Measurements from ENCODE around the gene UBQLNL. TPM values are rescaled to one million over a fixed set of nuclear protein-coding genes. Genes with fewer than 3 reads are reported as not detected.

The UBQLNL gene
- polyA plus RNA-seq, 4 donors, result 0.10 to 0.61 TPM; not detected in 2

- Histone ChIP-seq H3K4me3 (ENCODE audit: low read depth in 1 of 3, low read length in 3 of 3) (no peak overlapping the region), H3K4me1 (ENCODE audit: control insufficient read depth in 3 of 3, insufficient read depth in 2 of 3, low read depth in 1 of 3, low read length in 2 of 3) (no peaks in the 10 kb centered on the region), H3K27ac (ENCODE audit: low read depth in 1 of 3, low read length in 2 of 3) (no peak overlapping the region), H3K27me3 (ENCODE audit: control insufficient read depth in 3 of 3, insufficient read depth in 3 of 3, low read length in 3 of 3) (peaks cover 0 to 2% (median 0%) of the 10 kb centered on the region in 3 donors), H3K36me3 (ENCODE audit: control insufficient read depth in 3 of 3, insufficient read depth in 2 of 3, low read depth in 1 of 3, low read length in 3 of 3) (no peaks in the 10 kb centered on the region), H3K9me3 (ENCODE audit: control insufficient read depth in 2 of 2, insufficient read depth in 1 of 2, low read depth in 1 of 2, low read length in 1 of 2) (no peaks in the 10 kb centered on the region)
- DNase-seq (no peak), FAIRE-seq (no peak)
- WGBS, 3 donors, result 90 to 100% (median 95%) methylated on average over 2 of the region's 2 CpGs
Measured at GRCh38 chr11:5522308-5522707, 5.8 kb upstream of the UBQLNL start.

GRCh38 chr11:5521540-5521939 is 5.0 kb upstream of the UBQLNL start:
- H3K9me3 ChIP-seq (ENCODE audit: control insufficient read depth in 2 of 2, insufficient read depth in 1 of 2, low read depth in 1 of 2, low read length in 1 of 2), result no peaks in the 10 kb centered on the region
- H3K27me3 ChIP-seq (ENCODE audit: control insufficient read depth in 3 of 3, insufficient read depth in 3 of 3, low read length in 3 of 3), result peaks cover 0 to 2% (median 0%) of the 10 kb centered on the region in 3 donors
- no peaks in the 10 kb centered on the region for H3K36me3 ChIP-seq (ENCODE audit: control insufficient read depth in 3 of 3, insufficient read depth in 2 of 3, low read depth in 1 of 3, low read length in 3 of 3)
- H3K27ac ChIP-seq (ENCODE audit: low read depth in 1 of 3, low read length in 2 of 3), result no peak overlapping the region
- FAIRE-seq (no peak), DNase-seq (no peak)
- 90 to 95% (median 95%) methylated on average over 4 of the region's 4 CpGs for WGBS, 3 donors
- no peaks in the 10 kb centered on the region for H3K4me1 ChIP-seq (ENCODE audit: control insufficient read depth in 3 of 3, insufficient read depth in 2 of 3, low read depth in 1 of 3, low read length in 2 of 3)
- no peak overlapping the region for H3K4me3 ChIP-seq (ENCODE audit: low read depth in 1 of 3, low read length in 3 of 3)

DNA sequence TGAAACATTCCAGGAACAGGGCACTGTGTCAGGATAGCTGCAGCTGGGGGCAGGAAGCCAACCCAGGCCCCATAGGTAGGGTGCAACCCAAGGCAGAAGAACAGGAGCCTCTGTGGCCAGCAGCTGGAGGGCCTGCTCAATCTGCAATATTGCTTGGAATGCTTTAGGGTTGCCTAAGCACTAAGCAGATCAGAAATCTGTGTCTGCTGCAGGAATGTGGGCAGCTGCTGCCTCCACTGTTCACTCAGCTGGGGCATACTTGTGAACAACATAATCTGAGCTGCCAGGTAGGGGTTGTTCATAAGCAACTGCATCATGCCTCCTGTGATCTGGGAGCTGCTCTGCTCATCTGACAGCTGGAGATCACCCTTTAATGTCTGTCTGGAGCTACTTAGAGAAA is 1.7 kb downstream of the UBQLNL start:
- no peak for DNase-seq
- no peaks in the 10 kb centered on the region for H3K9me3 ChIP-seq (ENCODE audit: control insufficient read depth in 2 of 2, insufficient read depth in 1 of 2, low read depth in 1 of 2, low read length in 1 of 2)
- no peaks in the 10 kb centered on the region for H3K4me1 ChIP-seq (ENCODE audit: control insufficient read depth in 3 of 3, insufficient read depth in 2 of 3, low read depth in 1 of 3, low read length in 2 of 3)
- no peak overlapping the region for H3K27ac ChIP-seq (ENCODE audit: low read depth in 1 of 3, low read length in 2 of 3)
- H3K36me3 ChIP-seq (ENCODE audit: control insufficient read depth in 3 of 3, insufficient read depth in 2 of 3, low read depth in 1 of 3, low read length in 3 of 3), result no peaks in the 10 kb centered on the region
- H3K4me3 ChIP-seq (ENCODE audit: low read depth in 1 of 3, low read length in 3 of 3), result no peak overlapping the region
- H3K27me3 ChIP-seq (ENCODE audit: control insufficient read depth in 3 of 3, insufficient read depth in 3 of 3, low read length in 3 of 3), result no peaks in the 10 kb centered on the region
- FAIRE-seq, result no peak

DNA sequence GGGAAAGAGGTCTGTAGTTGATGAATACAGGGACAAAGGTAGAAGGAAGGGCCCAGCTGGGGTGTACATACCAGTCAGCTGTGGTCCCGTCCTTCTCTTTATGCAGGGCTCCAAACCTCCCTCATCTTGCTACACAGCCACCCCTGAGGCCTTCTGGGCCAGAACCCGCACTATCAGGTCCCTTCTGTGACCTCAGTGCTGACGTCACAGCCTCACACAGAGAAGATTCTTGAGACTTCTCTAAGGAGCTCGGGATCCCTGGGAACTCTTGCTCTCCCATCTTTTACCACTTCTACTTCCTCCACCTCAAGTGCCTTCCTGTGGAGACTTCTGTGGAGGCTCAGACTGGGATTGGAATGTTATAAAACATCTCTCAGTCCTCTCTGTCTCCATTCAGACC is 6.7 kb downstream of the UBQLNL start, which contains the start of gene UBQLN3:
TSS of gene UBQLN3 (minus strand) at position 155 of the 400 bp plus-strand sequence. CDS start 399 bp downstream, outside the sequence.
- DNase-seq, result no peak
- no peak within 1 kb of the TSS for H3K27ac ChIP-seq (ENCODE audit: low read depth in 1 of 3, low read length in 2 of 3)
- WGBS, 3 donors, result 70 to 72% (median 71%) methylated on average over 4 of the region's 4 CpGs
- H3K4me1 ChIP-seq (ENCODE audit: control insufficient read depth in 3 of 3, insufficient read depth in 2 of 3, low read depth in 1 of 3, low read length in 2 of 3), result no peaks in the 10 kb centered on the region
- H3K27me3 ChIP-seq (ENCODE audit: control insufficient read depth in 3 of 3, insufficient read depth in 3 of 3, low read length in 3 of 3), result no peaks in the 10 kb centered on the region
- H3K4me3 ChIP-seq (ENCODE audit: low read depth in 1 of 3, low read length in 3 of 3), result no peak within 1 kb of the TSS
- H3K9me3 ChIP-seq (ENCODE audit: control insufficient read depth in 2 of 2, insufficient read depth in 1 of 2, low read depth in 1 of 2, low read length in 1 of 2), result no peaks in the 10 kb centered on the region
- no peaks in the 10 kb centered on the region for H3K36me3 ChIP-seq (ENCODE audit: control insufficient read depth in 3 of 3, insufficient read depth in 2 of 3, low read depth in 1 of 3, low read length in 3 of 3)
- no peak for FAIRE-seq

GRCh38 chr11:5508605-5509004 is 7.9 kb downstream of the UBQLNL start:
- 87 to 94% (median 91%) methylated on average over 8 of the region's 8 CpGs for WGBS, 3 donors
- H3K9me3 ChIP-seq (ENCODE audit: control insufficient read depth in 2 of 2, insufficient read depth in 1 of 2, low read depth in 1 of 2, low read length in 1 of 2), result no peaks in the 10 kb centered on the region
- no peaks in the 10 kb centered on the region for H3K36me3 ChIP-seq (ENCODE audit: control insufficient read depth in 3 of 3, insufficient read depth in 2 of 3, low read depth in 1 of 3, low read length in 3 of 3)
- DNase-seq (no peak), FAIRE-seq (no peak)
- H3K27ac ChIP-seq (ENCODE audit: low read depth in 1 of 3, low read length in 2 of 3), result no peak overlapping the region
- H3K27me3 ChIP-seq (ENCODE audit: control insufficient read depth in 3 of 3, insufficient read depth in 3 of 3, low read length in 3 of 3), result no peaks in the 10 kb centered on the region
- no peaks in the 10 kb centered on the region for H3K4me1 ChIP-seq (ENCODE audit: control insufficient read depth in 3 of 3, insufficient read depth in 2 of 3, low read depth in 1 of 3, low read length in 2 of 3)
- no peak overlapping the region for H3K4me3 ChIP-seq (ENCODE audit: low read depth in 1 of 3, low read length in 3 of 3)

DNA sequence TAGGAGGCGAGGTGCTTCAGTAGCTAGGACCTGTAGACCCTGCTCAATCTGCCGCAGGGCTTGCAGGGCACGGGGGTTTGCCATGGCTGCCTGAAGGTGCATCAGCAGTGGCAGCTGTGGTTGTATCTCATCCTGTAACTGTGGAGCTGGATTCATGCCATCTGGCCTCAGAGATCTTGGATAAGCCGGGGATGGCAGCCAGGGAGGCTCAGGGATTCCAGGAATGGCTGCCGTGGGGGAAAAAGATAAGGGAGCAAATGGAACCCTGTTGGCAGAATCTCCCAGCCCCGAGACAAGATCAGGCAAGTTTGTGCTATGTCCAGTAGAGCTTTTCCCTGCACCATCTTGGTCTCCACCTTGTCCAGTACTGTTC is 8.6 kb downstream of the UBQLNL start:
- no peaks in the 10 kb centered on the region for H3K9me3 ChIP-seq (ENCODE audit: control insufficient read depth in 2 of 2, insufficient read depth in 1 of 2, low read depth in 1 of 2, low read length in 1 of 2)
- DNase-seq (no peak), FAIRE-seq (no peak)
- H3K36me3 ChIP-seq (ENCODE audit: control insufficient read depth in 3 of 3, insufficient read depth in 2 of 3, low read depth in 1 of 3, low read length in 3 of 3), result no peaks in the 10 kb centered on the region
- H3K27me3 ChIP-seq (ENCODE audit: control insufficient read depth in 3 of 3, insufficient read depth in 3 of 3, low read length in 3 of 3), result no peaks in the 10 kb centered on the region
- no peaks in the 10 kb centered on the region for H3K4me1 ChIP-seq (ENCODE audit: control insufficient read depth in 3 of 3, insufficient read depth in 2 of 3, low read depth in 1 of 3, low read length in 2 of 3)
- WGBS, 3 donors, result 54 to 80% (median 55%) methylated on average over 6 of the region's 6 CpGs
- H3K4me3 ChIP-seq (ENCODE audit: low read depth in 1 of 3, low read length in 3 of 3), result no peak overlapping the region
- no peak overlapping the region for H3K27ac ChIP-seq (ENCODE audit: low read depth in 1 of 3, low read length in 2 of 3)

DNA sequence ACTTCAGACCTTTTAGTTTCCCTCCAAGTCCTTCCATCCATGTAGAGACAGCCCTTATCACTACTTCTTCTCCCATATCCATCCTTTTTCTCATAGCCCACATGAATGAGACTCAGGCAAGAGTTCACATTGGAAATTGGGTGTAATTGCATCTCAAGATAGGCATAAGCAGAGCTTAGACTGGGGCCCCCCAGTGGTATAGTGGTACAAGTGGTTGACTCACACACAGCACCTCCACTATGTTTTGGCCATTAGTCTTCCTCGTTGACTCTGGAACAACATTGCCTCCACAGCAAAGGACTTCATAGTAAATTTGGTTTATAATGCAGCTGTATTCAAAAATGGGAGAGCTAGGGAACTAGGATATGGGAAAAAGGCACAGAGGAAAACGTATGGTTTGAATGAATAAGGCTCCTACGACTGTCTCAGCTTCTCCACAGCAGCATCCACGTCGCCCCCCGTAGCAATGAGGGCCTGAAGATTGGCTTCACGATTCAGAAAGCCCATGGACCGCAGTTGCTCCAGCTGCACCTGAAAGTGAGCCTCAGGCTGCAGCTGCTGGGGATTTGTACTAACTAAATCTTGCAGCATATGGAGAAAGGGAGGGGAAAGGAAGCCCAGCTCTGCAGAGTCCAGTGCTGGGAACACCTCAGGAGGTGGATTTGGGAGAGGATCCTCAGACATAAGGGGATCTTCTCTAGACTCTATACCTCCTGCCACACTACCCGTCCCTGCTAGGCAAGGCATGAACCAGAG is 9.1 kb downstream of the UBQLNL start:
- Histone ChIP-seq H3K4me3 (ENCODE audit: low read depth in 1 of 3, low read length in 3 of 3) (no peak overlapping the region), H3K4me1 (ENCODE audit: control insufficient read depth in 3 of 3, insufficient read depth in 2 of 3, low read depth in 1 of 3, low read length in 2 of 3) (no peaks in the 10 kb centered on the region), H3K27ac (ENCODE audit: low read depth in 1 of 3, low read length in 2 of 3) (no peak overlapping the region), H3K36me3 (ENCODE audit: control insufficient read depth in 3 of 3, insufficient read depth in 2 of 3, low read depth in 1 of 3, low read length in 3 of 3) (no peaks in the 10 kb centered on the region), H3K27me3 (ENCODE audit: control insufficient read depth in 3 of 3, insufficient read depth in 3 of 3, low read length in 3 of 3) (no peaks in the 10 kb centered on the region), H3K9me3 (ENCODE audit: control insufficient read depth in 2 of 2, insufficient read depth in 1 of 2, low read depth in 1 of 2, low read length in 1 of 2) (no peaks in the 10 kb centered on the region)
- FAIRE-seq, result no peak
- DNase-seq, result no peak
- 79 to 88% (median 81%) methylated on average over 9 of the region's 9 CpGs for WGBS, 3 donors

GRCh38 chr11:5505363-5506048 is 11.0 kb downstream of the UBQLNL start:
- DNase-seq (no peak), FAIRE-seq (no peak)
- WGBS, 3 donors, result 80 to 90% (median 86%) methylated on average over 9 of the region's 9 CpGs
- H3K9me3 ChIP-seq (ENCODE audit: control insufficient read depth in 2 of 2, insufficient read depth in 1 of 2, low read depth in 1 of 2, low read length in 1 of 2), result no peaks in the 10 kb centered on the region
- H3K4me3 ChIP-seq (ENCODE audit: low read depth in 1 of 3, low read length in 3 of 3), result no peak overlapping the region
- H3K27ac ChIP-seq (ENCODE audit: low read depth in 1 of 3, low read length in 2 of 3), result no peak overlapping the region
- H3K4me1 ChIP-seq (ENCODE audit: control insufficient read depth in 3 of 3, insufficient read depth in 2 of 3, low read depth in 1 of 3, low read length in 2 of 3), result no peaks in the 10 kb centered on the region
- no peaks in the 10 kb centered on the region for H3K27me3 ChIP-seq (ENCODE audit: control insufficient read depth in 3 of 3, insufficient read depth in 3 of 3, low read length in 3 of 3)
- H3K36me3 ChIP-seq (ENCODE audit: control insufficient read depth in 3 of 3, insufficient read depth in 2 of 3, low read depth in 1 of 3, low read length in 3 of 3), result no peaks in the 10 kb centered on the region

All from small intestine (tissue), 7 donors.